Calu3 (cell line): ENCODE data around the gene YLPM1. TPM values are rescaled to one million over a fixed set of nuclear protein-coding genes. Genes with fewer than 3 reads are reported as not detected.

Experiments
- BruUV-seq: library from RNA; stranded (reverse); fragments of 400-500 nt; replicated peaks from 2 replicates; lab custom pipeline; 2021; lab: Mats Ljungman, UMichigan
- CTCF ChIA-PET: fragments of 300-600 bp; sonication (Branson Sonifier 250); formaldehyde crosslinking; loops from one replicate; lab custom pipeline; 2022; ENCODE audit warnings: antibody characterized with exemption; lab: Charles Lee
- DNase-seq: peaks from one replicate; pipeline ENCODE4 v3.0.0; 2022
- H3K27ac Mint-ChIP-seq: one replicate; pipeline ENCODE4 v1.8.0; 2022; ENCODE audit warnings: mixed read lengths; ENCODE audit not compliant: unreplicated experiment
- H3K27me3 Mint-ChIP-seq: one replicate; pipeline ENCODE4 v1.8.0; 2022; ENCODE audit warnings: mixed read lengths; ENCODE audit not compliant: unreplicated experiment
- H3K36me3 Mint-ChIP-seq: one replicate; pipeline ENCODE4 v1.8.0; 2022; ENCODE audit warnings: mild to moderate bottlenecking, moderate library complexity, mixed read lengths; ENCODE audit not compliant: insufficient read depth, unreplicated experiment
- H3K4me1 Mint-ChIP-seq: one replicate; pipeline ENCODE4 v1.8.0; 2022; ENCODE audit warnings: mild to moderate bottlenecking, low read depth, mixed read lengths; ENCODE audit not compliant: unreplicated experiment
- H3K4me3 Mint-ChIP-seq: one replicate; pipeline ENCODE4 v1.8.0; 2022; ENCODE audit warnings: mild to moderate bottlenecking, low read depth, moderate library complexity, mixed read lengths; ENCODE audit not compliant: unreplicated experiment
- H3K9me3 Mint-ChIP-seq: one replicate; pipeline ENCODE4 v1.8.0; 2022; ENCODE audit warnings: low read depth, mixed read lengths; ENCODE audit not compliant: unreplicated experiment
- CTCF ChIP-seq: fragments of 200-600 bp; IDR thresholded peaks from one replicate; pipeline ENCODE4 v1.8.0; 2022; ENCODE audit warnings: antibody characterized with exemption; ENCODE audit not compliant: unreplicated experiment
- intact Hi-C: fragments of 100-400 bp; cut with micrococcal nuclease; formaldehyde crosslinking; loops from one replicate; pipeline ENCODE4 v1.10.0; 2022; ENCODE audit not compliant: unreplicated experiment
- total RNA-seq: library from RNA; stranded (reverse); gene quantifications from 2 replicates; pipeline ENCODE4 v1.2.3, GENCODE V29; 2022

Gene YLPM1
- total RNA-seq, 1 experiment from 2014 or later, result 67.5 TPM

DNA sequence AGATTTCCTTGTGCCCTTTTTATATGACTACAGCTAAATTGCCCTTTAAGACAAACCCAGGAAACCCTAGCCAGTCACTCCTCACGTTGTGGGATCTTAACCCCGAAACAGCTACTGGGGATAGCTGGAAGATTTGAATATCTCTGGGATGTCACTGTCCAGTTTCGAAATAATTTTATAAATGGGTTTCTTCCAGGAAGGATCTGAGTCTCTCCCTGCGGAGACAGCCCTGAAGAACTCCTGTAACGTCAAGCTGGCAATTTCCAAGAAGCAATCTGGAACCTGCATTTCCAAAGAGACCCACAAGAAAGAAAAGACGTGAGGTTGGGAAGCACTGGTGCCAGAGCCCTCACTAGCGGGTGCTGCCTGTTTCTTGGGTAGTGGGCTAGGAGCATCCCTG, 91.9 kb downstream of the YLPM1 start:
- CTCF ChIA-PET, result no interaction called here
- no peaks in the 10 kb centered on the region for H3K36me3 Mint-ChIP-seq

DNA sequence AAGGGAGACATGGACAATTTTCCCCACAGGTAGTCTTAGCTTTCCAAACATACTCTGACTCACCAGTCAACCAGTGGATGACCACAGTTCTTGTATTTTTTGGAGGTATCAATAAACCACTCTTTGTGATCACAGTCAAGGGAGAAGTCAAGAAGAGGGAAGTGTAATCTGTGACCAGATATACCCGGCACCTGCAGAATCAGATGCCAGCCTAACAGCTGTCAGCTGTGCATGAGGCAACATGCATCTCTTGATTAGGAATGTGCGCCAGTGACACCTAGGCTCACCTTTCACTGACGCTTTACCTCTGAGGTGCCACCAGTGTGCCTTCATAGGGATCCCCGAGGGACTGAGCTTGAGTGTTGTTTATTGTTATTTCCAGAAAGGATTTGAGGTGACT, 92.8 kb downstream of the YLPM1 start:
- Mint-ChIP-seq H3K4me3 (no peak overlapping the region), H3K27ac (no peak overlapping the region), H3K9me3 (no peaks in the 10 kb centered on the region), H3K27me3 (no peaks in the 10 kb centered on the region), H3K36me3 (no peaks in the 10 kb centered on the region), H3K4me1 (no peaks in the 10 kb centered on the region)
- BruUV-seq, result no TSS peak
- DNase-seq, result no peak
- intact Hi-C loops, result no loop called here
- CTCF ChIA-PET, result no interaction called here
- TF ChIP-seq CTCF, result no peak

More for the DNA sequence above, 91.9 kb downstream of the YLPM1 start:
- intact Hi-C loops, result no loop called here
- Mint-ChIP-seq H3K27me3 (no peaks in the 10 kb centered on the region), H3K4me3 (no peak overlapping the region), H3K9me3 (no peaks in the 10 kb centered on the region), H3K4me1 (no peaks in the 10 kb centered on the region), H3K27ac (no peak overlapping the region)
- no peak for TF ChIP-seq CTCF
- DNase-seq, result no peak
- no TSS peak for BruUV-seq

DNA sequence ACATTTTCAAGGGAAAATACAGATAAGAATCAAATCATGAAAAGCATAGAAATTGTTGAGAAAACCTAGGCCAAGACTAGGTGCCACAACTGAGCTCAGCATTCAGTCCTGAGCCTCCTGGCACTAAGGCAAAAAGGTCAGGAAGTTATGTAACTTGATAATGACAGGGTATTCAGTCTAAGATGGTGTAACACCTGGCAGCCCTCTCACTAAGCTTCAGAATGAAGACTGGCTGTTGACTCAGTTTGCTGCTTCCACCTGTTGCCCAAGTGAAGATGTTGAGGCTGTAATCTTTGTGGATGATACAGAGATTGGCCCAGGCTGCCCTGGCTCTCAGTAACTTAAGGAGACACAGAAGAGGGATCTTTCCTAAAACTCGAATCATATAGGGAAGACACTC, 93.2 kb downstream of the YLPM1 start:
- no peak overlapping the region for H3K27ac Mint-ChIP-seq
- H3K36me3 Mint-ChIP-seq, result no peaks in the 10 kb centered on the region
- CTCF ChIA-PET, result interaction anchor here (0.8 kb wide), 1 partner anchor 685 kb away, joined by 3 read pairs; no protein-coding TSS in a partner anchor
- H3K4me1 Mint-ChIP-seq, result no peaks in the 10 kb centered on the region
- no peaks in the 10 kb centered on the region for H3K27me3 Mint-ChIP-seq
- TF ChIP-seq CTCF, result no peak
- intact Hi-C loops, result no loop called here
- H3K9me3 Mint-ChIP-seq, result no peaks in the 10 kb centered on the region
- H3K4me3 Mint-ChIP-seq, result no peak overlapping the region
- no TSS peak for BruUV-seq
- DNase-seq, result no peak

DNA sequence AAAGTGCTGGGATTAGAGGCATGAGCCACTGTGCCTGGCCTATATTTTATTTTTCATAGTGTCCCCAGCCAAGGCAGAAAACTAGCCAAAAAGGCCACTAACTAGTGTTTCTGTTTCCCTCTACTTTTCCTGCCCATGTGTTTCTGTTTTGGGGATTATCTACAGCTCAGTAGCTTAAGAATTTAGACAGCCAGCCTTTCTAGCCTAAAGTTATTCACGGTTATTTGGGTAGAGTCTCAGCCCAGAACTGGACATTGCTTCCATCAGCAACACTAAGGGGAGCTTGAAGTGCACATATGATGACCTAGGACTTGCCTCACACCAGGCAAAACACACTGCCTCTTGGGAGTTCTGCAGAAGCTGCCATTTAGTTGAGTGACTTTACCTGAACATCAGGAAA, 94.9 kb downstream of the YLPM1 start:
- intact Hi-C loops, result no loop called here
- BruUV-seq, result no TSS peak
- no peaks in the 10 kb centered on the region for H3K9me3 Mint-ChIP-seq
- no peaks in the 10 kb centered on the region for H3K27me3 Mint-ChIP-seq
- DNase-seq, result no peak
- no peak overlapping the region for H3K4me3 Mint-ChIP-seq
- no peak for TF ChIP-seq CTCF
- no peaks in the 10 kb centered on the region for H3K36me3 Mint-ChIP-seq
- H3K27ac Mint-ChIP-seq, result no peak overlapping the region
- no peaks in the 10 kb centered on the region for H3K4me1 Mint-ChIP-seq
- CTCF ChIA-PET, result no interaction called here
